Fibroblast of lung (primary cell): ENCODE data around the gene USP15. TPM values are rescaled to one million over a fixed set of nuclear protein-coding genes. Genes with fewer than 3 reads are reported as not detected.

Experiments used
- DNase-seq, 2 donors: peaks; one replicate each; pipeline versions ENCODE4 v3.0.0 to v3.0.0-alpha.2; 2010; ENCODE audit warnings: low read depth in 2 of 2
- H2AFZ ChIP-seq: 2 replicates; pipeline ENCODE4 v1.5.1; 2012; ENCODE audit warnings: low read length, control low read depth, inconsistent platforms
- H3K27ac ChIP-seq: 2 replicates; pipeline ENCODE4 v1.5.1; 2011; ENCODE audit warnings: low read length, control low read depth; ENCODE audit not compliant: insufficient read depth
- H3K27me3 ChIP-seq: 2 replicates; pipeline ENCODE4 v1.5.1; 2011; ENCODE audit warnings: mild to moderate bottlenecking, low read length; ENCODE audit not compliant: control insufficient read depth, insufficient read depth
- H3K36me3 ChIP-seq: 2 replicates; pipeline ENCODE4 v1.5.1; 2011; ENCODE audit warnings: low read length; ENCODE audit not compliant: control insufficient read depth, insufficient read depth
- H3K4me1 ChIP-seq: 2 replicates; pipeline ENCODE4 v1.5.1; 2011; ENCODE audit warnings: low read length; ENCODE audit not compliant: control insufficient read depth, insufficient read depth; ENCODE audit errors: extremely low read depth
- H3K4me2 ChIP-seq: 2 replicates; pipeline ENCODE4 v1.5.1; 2011; ENCODE audit warnings: low read length, control low read depth; ENCODE audit not compliant: insufficient read depth; ENCODE audit errors: extremely low read depth
- H3K4me3 ChIP-seq, 4 experiments: fragments of 200-600 bp in 1 of 4; sonication (generic) in 1 of 4; replicated peaks in 1 of 4; 2 replicates each; pipeline ENCODE4 v1.5.1; 2011 to 2016; ENCODE audit warnings: low read length in 4 of 4, low read depth in 3 of 4, mild to moderate bottlenecking in 3 of 4, control low read depth in 2 of 4, inconsistent platforms in 1 of 4, mixed read lengths in 1 of 4; ENCODE audit not compliant: insufficient read depth in 1 of 4; ENCODE audit errors: control extremely low read depth in 1 of 4
- H3K79me2 ChIP-seq: 2 replicates; pipeline ENCODE4 v1.5.1; 2012; ENCODE audit warnings: mild to moderate bottlenecking, low read length, inconsistent platforms; ENCODE audit not compliant: control insufficient read depth, insufficient read depth
- H3K9ac ChIP-seq: 2 replicates; pipeline ENCODE4 v1.5.1; 2011; ENCODE audit warnings: mild to moderate bottlenecking, low read length, control low read depth; ENCODE audit not compliant: insufficient read depth
- H3K9me3 ChIP-seq: 2 replicates; pipeline ENCODE4 v1.5.1; 2012; ENCODE audit warnings: low read depth, low read length; ENCODE audit not compliant: control insufficient read depth, insufficient read depth
- H4K20me1 ChIP-seq: 2 replicates; pipeline ENCODE4 v1.5.1; 2011; ENCODE audit warnings: low read length; ENCODE audit not compliant: control insufficient read depth, insufficient read depth; ENCODE audit errors: extremely low read depth
- CTCF ChIP-seq, 2 donors: IDR thresholded peaks in 1 of 2; conservative IDR thresholded peaks in 1 of 2; 1 replicate in 1 of 2; 2 replicates in 1 of 2; pipeline ENCODE4 v1.5.1; 2011 to 2012; ENCODE audit warnings: low read length in 2 of 2, control low read depth in 1 of 2, inconsistent platforms in 1 of 2, low read depth in 1 of 2, mild to moderate bottlenecking in 1 of 2
- EZH2 ChIP-seq: IDR thresholded peaks from 2 replicates; pipeline ENCODE4 v1.5.1; 2012; ENCODE audit warnings: low read length, control low read depth, mild to moderate bottlenecking; ENCODE audit errors: missing control alignments
- polyA plus RNA-seq, 2 donors: library from polyadenylated mRNA; depleted of rRNA in 1 of 2; stranded (reverse) in 1 of 2; unstranded in 1 of 2; fragments of >200 nt; gene quantifications; 2 replicates each; pipeline ENCODE4 v1.2.1, GENCODE V29; 2011 to 2012; ENCODE audit warnings: missing spikeins in 1 of 2
- total RNA-seq: library from RNA; depleted of rRNA; stranded (reverse); fragments of >200 nt; gene quantifications from 2 replicates; pipeline ENCODE4 v1.2.1, GENCODE V29; 2014

USP15 gene
- total and polyA plus RNA-seq, 2 donors (not counting 1 experiment from before 2014, with no cell fraction given): 57.6 to 63.1 TPM

- TF ChIP-seq EZH2 (no peak), CTCF (conservative IDR thresholded peaks at IDR 0.05 in 1 of 2, IDR thresholded peaks at IDR 0.05 in 1 of 2; ENCODE audit: low read depth in 1 of 2, low read length in 2 of 2) (no peak)
- Histone ChIP-seq H3K79me2 (peaks cover 19% of the 10 kb centered on the region), H2AFZ (no peak overlapping the region), H3K36me3 (peaks cover 1% of the 10 kb centered on the region), H3K4me1 (no peaks in the 10 kb centered on the region), H3K9me3 (no peaks in the 10 kb centered on the region), H4K20me1 (no peaks in the 10 kb centered on the region), H3K27me3 (no peaks in the 10 kb centered on the region), H3K4me2 (no peak overlapping the region), H3K4me3 (no peak overlapping the region), H3K9ac (no peak overlapping the region), H3K27ac (no peak overlapping the region)
- no peak for DNase-seq
These were observed 39.4 kb downstream of the USP15 start for GRCh38 chr12:62299617-62300016.

GRCh38 chr12:62301080-62301798 lies 41.0 kb downstream of the USP15 start:
- no peak for DNase-seq
- Histone ChIP-seq H3K9me3 (no peaks in the 10 kb centered on the region), H3K79me2 (peaks cover 17% of the 10 kb centered on the region), H3K27ac (no peak overlapping the region), H4K20me1 (no peaks in the 10 kb centered on the region), H3K27me3 (no peaks in the 10 kb centered on the region), H3K9ac (no peak overlapping the region), H3K4me2 (no peak overlapping the region), H2AFZ (no peak overlapping the region), H3K36me3 (peaks cover 3% of the 10 kb centered on the region), H3K4me1 (no peaks in the 10 kb centered on the region), H3K4me3 (no peak overlapping the region)
- TF ChIP-seq EZH2: no peak
- no peak for TF ChIP-seq CTCF (conservative IDR thresholded peaks at IDR 0.05 in 1 of 2, IDR thresholded peaks at IDR 0.05 in 1 of 2; ENCODE audit: low read depth in 1 of 2, low read length in 2 of 2)

- no peak for DNase-seq
- Histone ChIP-seq H3K9ac (no peak overlapping the region), H3K4me2 (no peak overlapping the region), H4K20me1 (no peaks in the 10 kb centered on the region), H3K9me3 (no peaks in the 10 kb centered on the region), H3K27me3 (no peaks in the 10 kb centered on the region), H2AFZ (no peak overlapping the region), H3K36me3 (peaks cover 3% of the 10 kb centered on the region), H3K79me2 (peaks cover 17% of the 10 kb centered on the region), H3K4me1 (no peaks in the 10 kb centered on the region), H3K4me3 (no peak overlapping the region), H3K27ac (no peak overlapping the region)
- TF ChIP-seq EZH2: no peak
- TF ChIP-seq CTCF (conservative IDR thresholded peaks at IDR 0.05 in 1 of 2, IDR thresholded peaks at IDR 0.05 in 1 of 2; ENCODE audit: low read depth in 1 of 2, low read length in 2 of 2): no peak
These were observed 41.6 kb downstream of the USP15 start for GRCh38 chr12:62301799-62302133.
